K562 (cell line): ENCODE data around the gene DNAJB12. TPM values are rescaled to one million over a fixed set of nuclear protein-coding genes. Genes with fewer than 3 reads are reported as not detected.

Experiments used
- JUND ChIP-seq, 2 experiments: IDR thresholded peaks; 2 replicates in 1 of 2; 3 replicates in 1 of 2; pipeline ENCODE4 v1.6.1; 2011; ENCODE audit warnings: borderline replicate concordance in 2 of 2, low read depth in 2 of 2, low read length in 2 of 2, improper control_type of control experiment in 1 of 2, missing biosample characterization in 1 of 2, missing genetic modification characterization in 1 of 2, missing genetic modification reagents in 1 of 2
- KDM5B ChIP-seq: fragments of 200-600 bp; sonication (generic); IDR thresholded peaks from 2 replicates; pipeline ENCODE4 v1.6.1; 2012; ENCODE audit warnings: low read depth, mild to moderate bottlenecking, moderate library complexity, low read length, control low read depth, inconsistent platforms; ENCODE audit not compliant: insufficient replicate concordance
- POLR2AphosphoS5 ChIP-seq: IDR thresholded peaks from 2 replicates; pipeline ENCODE4 v1.6.1; 2011; ENCODE audit warnings: mild to moderate bottlenecking, low read depth, low read length, moderate library complexity; ENCODE audit not compliant: control insufficient read depth, insufficient read depth
- RCOR1 ChIP-seq, 2 experiments: IDR thresholded peaks; 2 replicates each; pipeline ENCODE4 v1.6.1; 2012; ENCODE audit warnings: low read depth in 2 of 2, low read length in 2 of 2, borderline replicate concordance in 1 of 2, improper control_type of control experiment in 1 of 2
- SMAD1 ChIP-seq: fragments of 150-350 bp; IDR thresholded peaks from 2 replicates; pipeline ENCODE4 v1.6.1; 2014; ENCODE audit warnings: low read length, low read depth; ENCODE audit not compliant: partially characterized antibody
- ZNF239 ChIP-seq: fragments of 250-450 bp; sonication (Bioruptor Pico); IDR thresholded peaks from 2 replicates; pipeline ENCODE4 v1.4.0; 2020; ENCODE audit warnings: mild to moderate bottlenecking
- ZNF589 ChIP-seq: fragments of 200-800 bp; sonication (Bioruptor generic); IDR thresholded peaks from 2 replicates; pipeline ENCODE4 v1.6.1; 2016; ENCODE audit warnings: low read depth, missing genetic modification characterization, missing compliant biosample characterization
- ZNF780A ChIP-seq: fragments of 250-450 bp; sonication (Bioruptor Pico); IDR thresholded peaks from 2 replicates; pipeline ENCODE4 v1.5.0; 2021; ENCODE audit warnings: mild to moderate bottlenecking
- polyA plus RNA-seq, 8 experiments: library from polyadenylated mRNA; depleted of rRNA in 4 of 8; stranded (reverse) in 5 of 8; unstranded in 3 of 8; fragments of >200 nt; fragmentation: Nextera tagmentation in 2 of 8; fragmentation: Illumina TruSeq in 1 of 8; extraction: Ambion mirVana in 2 of 8; extraction: Trizol in 1 of 8; gene quantifications; 2 replicates each; pipeline versions ENCODE4 v1.2.1 to v1.2.3, GENCODE V29; 2011 to 2014; ENCODE audit warnings: inconsistent platforms in 1 of 8, missing spikeins in 1 of 8
- total RNA-seq, 7 experiments: library from RNA; depleted of rRNA in 6 of 7; stranded (reverse); fragments of >200 nt in 6 of 7; fragmentation: Illumina TruSeq in 2 of 7; extraction: Trizol in 2 of 7; gene quantifications; 2 replicates each; pipeline versions ENCODE4 v1.2.1 to v1.2.3, GENCODE V29; 2011 to 2021; ENCODE audit warnings: low replicate concordance in 1 of 7
- TF ChIP-seq, protein P1 (sequence below): sonication (generic); formaldehyde crosslinking; IDR thresholded peaks from 2 replicates; pipeline ENCODE4 v1.5.0; 2020; ENCODE audit warnings: missing genetic modification reagents
- TF ChIP-seq, protein P2 (sequence below): fragments of 450-650 bp; IDR thresholded peaks from 2 replicates; pipeline ENCODE4 v1.6.1; 2018; ENCODE audit not compliant: partially characterized antibody
- TF ChIP-seq, protein P3 (sequence below), 3 experiments: fragments of 200-800 bp in 1 of 3; fragments of 250-450 bp in 1 of 3; fragments of 450-650 bp in 1 of 3; sonication (Bioruptor Pico) in 1 of 3; sonication (Bioruptor generic) in 1 of 3; formaldehyde crosslinking in 1 of 3; IDR thresholded peaks; 2 replicates each; pipeline versions ENCODE4 v1.6.1 to v1.8.0; 2016 to 2022; ENCODE audit warnings: mild to moderate bottlenecking in 2 of 3, missing genetic modification characterization in 2 of 3, missing compliant biosample characterization in 1 of 3, moderate library complexity in 1 of 3

Gene DNAJB12
- total and polyA plus RNA-seq, 9 of the 15 experiments (the other 6 are each of a cell fraction or from before 2014, with no cell fraction given): 3.5 to 31.5 (median 20.3) TPM

- TF ChIP-seq, protein P1, sequence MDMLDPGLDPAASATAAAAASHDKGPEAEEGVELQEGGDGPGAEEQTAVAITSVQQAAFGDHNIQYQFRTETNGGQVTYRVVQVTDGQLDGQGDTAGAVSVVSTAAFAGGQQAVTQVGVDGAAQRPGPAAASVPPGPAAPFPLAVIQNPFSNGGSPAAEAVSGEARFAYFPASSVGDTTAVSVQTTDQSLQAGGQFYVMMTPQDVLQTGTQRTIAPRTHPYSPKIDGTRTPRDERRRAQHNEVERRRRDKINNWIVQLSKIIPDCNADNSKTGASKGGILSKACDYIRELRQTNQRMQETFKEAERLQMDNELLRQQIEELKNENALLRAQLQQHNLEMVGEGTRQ: no peak
- TF ChIP-seq ZNF780A (CRISPR knock-in tag): no peak
- peak; percentile 98 for TF ChIP-seq ZNF589 (CRISPR knock-in tag)
- TF ChIP-seq, protein P2, sequence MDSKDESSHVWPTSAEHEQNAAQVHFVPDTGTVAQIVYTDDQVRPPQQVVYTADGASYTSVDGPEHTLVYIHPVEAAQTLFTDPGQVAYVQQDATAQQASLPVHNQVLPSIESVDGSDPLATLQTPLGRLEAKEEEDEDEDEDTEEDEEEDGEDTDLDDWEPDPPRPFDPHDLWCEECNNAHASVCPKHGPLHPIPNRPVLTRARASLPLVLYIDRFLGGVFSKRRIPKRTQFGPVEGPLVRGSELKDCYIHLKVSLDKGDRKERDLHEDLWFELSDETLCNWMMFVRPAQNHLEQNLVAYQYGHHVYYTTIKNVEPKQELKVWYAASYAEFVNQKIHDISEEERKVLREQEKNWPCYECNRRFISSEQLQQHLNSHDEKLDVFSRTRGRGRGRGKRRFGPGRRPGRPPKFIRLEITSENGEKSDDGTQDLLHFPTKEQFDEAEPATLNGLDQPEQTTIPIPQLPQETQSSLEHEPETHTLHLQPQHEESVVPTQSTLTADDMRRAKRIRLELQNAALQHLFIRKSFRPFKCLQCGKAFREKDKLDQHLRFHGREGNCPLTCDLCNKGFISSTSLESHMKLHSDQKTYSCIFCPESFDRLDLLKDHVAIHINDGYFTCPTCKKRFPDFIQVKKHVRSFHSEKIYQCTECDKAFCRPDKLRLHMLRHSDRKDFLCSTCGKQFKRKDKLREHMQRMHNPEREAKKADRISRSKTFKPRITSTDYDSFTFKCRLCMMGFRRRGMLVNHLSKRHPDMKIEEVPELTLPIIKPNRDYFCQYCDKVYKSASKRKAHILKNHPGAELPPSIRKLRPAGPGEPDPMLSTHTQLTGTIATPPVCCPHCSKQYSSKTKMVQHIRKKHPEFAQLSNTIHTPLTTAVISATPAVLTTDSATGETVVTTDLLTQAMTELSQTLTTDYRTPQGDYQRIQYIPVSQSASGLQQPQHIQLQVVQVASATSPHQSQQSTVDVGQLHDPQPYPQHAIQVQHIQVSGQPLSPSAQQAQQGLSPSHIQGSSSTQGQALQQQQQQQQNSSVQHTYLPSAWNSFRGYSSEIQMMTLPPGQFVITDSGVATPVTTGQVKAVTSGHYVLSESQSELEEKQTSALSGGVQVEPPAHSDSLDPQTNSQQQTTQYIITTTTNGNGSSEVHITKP: peak; percentile 56
- TF ChIP-seq RCOR1 (IDR thresholded peaks at IDR 0.05; ENCODE audit: borderline replicate concordance in 1 of 2, low read depth in 2 of 2, low read length in 2 of 2): peak in 1 of 2 experiments; percentile 96; a peak in 2 of 4 replicates
- peak; percentile 98 for TF ChIP-seq JUND (IDR thresholded peaks at IDR 0.05; ENCODE audit: borderline replicate concordance, low read depth, low read length)
- peak; percentile 98 for TF ChIP-seq JUND (tag; IDR thresholded peaks at IDR 0.05; ENCODE audit: borderline replicate concordance, low read depth, low read length)
- TF ChIP-seq ZNF239 (CRISPR knock-in tag): peak; percentile 86
- TF ChIP-seq, protein P3, sequence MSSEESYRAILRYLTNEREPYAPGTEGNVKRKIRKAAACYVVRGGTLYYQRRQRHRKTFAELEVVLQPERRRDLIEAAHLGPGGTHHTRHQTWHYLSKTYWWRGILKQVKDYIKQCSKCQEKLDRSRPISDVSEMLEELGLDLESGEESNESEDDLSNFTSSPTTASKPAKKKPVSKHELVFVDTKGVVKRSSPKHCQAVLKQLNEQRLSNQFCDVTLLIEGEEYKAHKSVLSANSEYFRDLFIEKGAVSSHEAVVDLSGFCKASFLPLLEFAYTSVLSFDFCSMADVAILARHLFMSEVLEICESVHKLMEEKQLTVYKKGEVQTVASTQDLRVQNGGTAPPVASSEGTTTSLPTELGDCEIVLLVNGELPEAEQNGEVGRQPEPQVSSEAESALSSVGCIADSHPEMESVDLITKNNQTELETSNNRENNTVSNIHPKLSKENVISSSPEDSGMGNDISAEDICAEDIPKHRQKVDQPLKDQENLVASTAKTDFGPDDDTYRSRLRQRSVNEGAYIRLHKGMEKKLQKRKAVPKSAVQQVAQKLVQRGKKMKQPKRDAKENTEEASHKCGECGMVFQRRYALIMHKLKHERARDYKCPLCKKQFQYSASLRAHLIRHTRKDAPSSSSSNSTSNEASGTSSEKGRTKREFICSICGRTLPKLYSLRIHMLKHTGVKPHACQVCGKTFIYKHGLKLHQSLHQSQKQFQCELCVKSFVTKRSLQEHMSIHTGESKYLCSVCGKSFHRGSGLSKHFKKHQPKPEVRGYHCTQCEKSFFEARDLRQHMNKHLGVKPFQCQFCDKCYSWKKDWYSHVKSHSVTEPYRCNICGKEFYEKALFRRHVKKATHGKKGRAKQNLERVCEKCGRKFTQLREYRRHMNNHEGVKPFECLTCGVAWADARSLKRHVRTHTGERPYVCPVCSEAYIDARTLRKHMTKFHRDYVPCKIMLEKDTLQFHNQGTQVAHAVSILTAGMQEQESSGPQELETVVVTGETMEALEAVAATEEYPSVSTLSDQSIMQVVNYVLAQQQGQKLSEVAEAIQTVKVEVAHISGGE (CRISPR knock-in tag; IDR thresholded peaks at IDR 0.05): peak in 1 of 3 experiments; percentile 58; a peak in 1 of 6 replicates
- peak; percentile 81 for TF ChIP-seq SMAD1
- peak; percentile 54 for TF ChIP-seq POLR2AphosphoS5
- peak; percentile 57 for TF ChIP-seq KDM5B
Observed at GRCh38 chr10:72308320-72308987, 46.3 kb downstream of the DNAJB12 start (continued).
